Upper lobe of left lung (tissue), 4 donors: ENCODE results near the gene BTBD10.

Source experiments
- CTCF ChIP-seq, 6 experiments: fragments of 450-650 bp in 4 of 6; fragments of 200-600 bp in 2 of 6; sonication (generic) in 2 of 6; IDR thresholded peaks; one replicate each; pipeline ENCODE4 v1.5.1; 2016 to 2019; ENCODE audit warnings: antibody characterized with exemption in 6 of 6
- POLR2A ChIP-seq, 4 donors: fragments of 450-650 bp; IDR thresholded peaks; one replicate each; pipeline ENCODE4 v1.5.1; 2016 to 2017; ENCODE audit warnings: antibody characterized with exemption in 4 of 4, mild to moderate bottlenecking in 2 of 4
- POLR2AphosphoS5 ChIP-seq, 2 donors: sonication (generic); formaldehyde crosslinking; IDR thresholded peaks; one replicate each; pipeline ENCODE4 v1.5.1; 2017; ENCODE audit warnings: antibody characterized with exemption in 2 of 2

- TF ChIP-seq CTCF (IDR thresholded peaks at IDR 0.05), result no peak
- no peak for TF ChIP-seq POLR2AphosphoS5 (IDR thresholded peaks at IDR 0.05)
- no peak for TF ChIP-seq POLR2A (IDR thresholded peaks at IDR 0.05)
Observed at GRCh38 chr11:13386567-13386966, 76.5 kb downstream of the BTBD10 start.
